GM19395 (cell line): ENCODE data around the gene AQP1.

Experiments used
- ATAC-seq: cut with Tn5 transposase; IDR thresholded peaks from one replicate; pipeline ENCODE4 v1.9.1; 2021; ENCODE audit warnings: mild to moderate bottlenecking, moderate library complexity; ENCODE audit not compliant: unreplicated experiment

The AQP1 gene

GRCh38 chr7:30911561-30911969, at the start of gene AQP1:
AQP1 (plus strand) TSS chr7:30911853; CDS start chr7:30911910, 57 bp downstream.
- no peak for ATAC-seq

DNA sequence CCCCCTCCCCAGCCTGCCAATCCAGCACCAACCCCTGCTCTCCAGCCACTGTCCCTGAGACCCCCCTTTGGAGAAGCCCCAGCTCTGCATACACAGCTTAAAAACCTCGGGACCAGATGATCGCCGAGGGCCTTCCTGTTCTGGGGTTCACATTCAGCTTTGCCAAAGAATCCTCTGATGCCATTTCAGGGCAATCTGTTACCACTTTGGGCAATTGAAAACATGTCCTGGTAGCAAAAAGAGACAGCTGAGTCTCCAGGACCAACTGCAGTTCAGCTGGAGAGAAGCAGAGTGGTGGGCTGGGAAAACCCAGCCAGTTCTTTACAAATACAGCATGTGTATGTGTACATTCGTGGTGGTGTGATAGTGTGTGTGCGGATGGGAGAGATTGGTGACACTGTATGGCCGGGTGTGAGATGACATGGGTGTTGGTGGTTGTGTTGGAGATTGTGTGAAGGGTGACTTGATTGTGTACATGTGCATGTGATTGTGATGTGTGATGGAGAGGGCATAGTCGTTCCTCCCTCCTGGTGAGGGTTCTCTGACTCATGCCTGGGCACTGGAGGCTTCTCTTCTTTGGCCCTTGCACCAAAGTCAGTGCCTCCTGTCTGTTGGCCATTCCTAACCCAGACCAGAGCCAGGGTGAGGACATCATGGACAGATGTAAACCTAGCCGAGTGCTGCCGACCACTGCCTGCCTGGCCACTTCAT, 48.5 kb upstream of the AQP1 start:
- no peak for ATAC-seq

GRCh38 chr7:30863706-30864035, 48.0 kb upstream of the AQP1 start:
- ATAC-seq, result no peak

DNA sequence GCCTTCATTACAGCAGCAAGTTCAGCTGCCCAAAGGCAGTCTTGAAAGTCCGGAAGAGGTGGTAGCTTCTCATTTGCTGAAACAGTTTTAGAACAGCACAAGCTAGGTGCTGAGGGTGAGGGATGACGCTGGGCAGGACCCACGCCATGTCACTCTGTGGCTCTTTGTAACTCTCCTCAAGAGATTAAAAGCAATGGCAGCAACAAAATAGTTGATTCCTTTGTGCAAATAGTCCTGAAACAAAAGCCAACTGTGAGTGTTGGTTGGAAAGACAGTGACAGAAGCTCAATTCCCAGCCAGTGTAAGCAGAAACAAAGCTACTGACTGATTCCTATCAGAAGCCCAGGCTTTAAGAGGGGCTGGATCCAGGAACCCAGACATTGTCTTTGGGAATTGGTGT, 47.6 kb upstream of the AQP1 start:
- ATAC-seq, result no peak

GRCh38 chr7:30865076-30865475, 46.6 kb upstream of the AQP1 start:
- no peak for ATAC-seq

- no peak for ATAC-seq
These were observed 45.8 kb upstream of the AQP1 start for GRCh38 chr7:30865821-30866220.

DNA sequence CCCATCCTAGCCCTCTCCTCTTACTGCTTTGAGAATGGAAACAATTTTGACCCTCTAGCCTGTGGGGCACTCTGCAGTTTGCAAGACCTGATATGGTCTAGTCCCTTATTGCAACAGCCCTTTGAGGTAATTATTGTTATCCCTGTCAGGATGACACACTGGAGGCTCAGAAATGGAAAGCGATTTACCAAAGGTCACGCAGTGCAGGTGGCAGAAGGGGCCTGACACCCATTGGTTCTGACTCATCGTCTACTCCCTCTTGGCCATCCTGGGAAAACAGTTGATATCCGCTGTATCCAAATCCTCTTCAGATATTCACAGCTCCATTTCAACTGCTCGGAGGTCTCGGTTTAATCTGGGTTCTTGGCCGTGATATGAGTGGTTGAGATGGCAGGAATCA, 44.7 kb upstream of the AQP1 start:
- no peak for ATAC-seq

DNA sequence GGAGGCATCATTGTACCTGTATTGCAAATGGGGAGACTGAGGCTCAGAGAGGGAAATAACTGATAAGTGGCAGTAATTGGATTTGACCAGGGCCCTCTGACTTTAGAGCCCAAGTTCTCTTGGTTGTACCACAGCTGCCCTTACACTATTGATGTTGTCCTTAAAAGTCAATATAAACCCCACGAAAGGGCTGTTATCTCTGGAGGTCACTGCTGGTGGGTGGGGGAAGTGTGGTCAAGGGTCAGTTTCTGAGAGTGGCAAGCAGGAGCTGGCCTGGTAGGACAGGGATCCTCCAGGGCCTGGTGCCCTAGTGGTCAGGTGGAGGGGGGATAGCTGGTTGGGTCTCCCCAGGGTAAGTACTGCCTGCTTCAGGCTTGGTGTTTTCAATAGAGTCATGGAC, 44.2 kb upstream of the AQP1 start:
- no peak for ATAC-seq

GRCh38 chr7:30869794-30870611, 41.6 kb upstream of the AQP1 start:
- ATAC-seq, result no peak

- no peak for ATAC-seq
These were observed 40.7 kb upstream of the AQP1 start for GRCh38 chr7:30870821-30871518.

DNA sequence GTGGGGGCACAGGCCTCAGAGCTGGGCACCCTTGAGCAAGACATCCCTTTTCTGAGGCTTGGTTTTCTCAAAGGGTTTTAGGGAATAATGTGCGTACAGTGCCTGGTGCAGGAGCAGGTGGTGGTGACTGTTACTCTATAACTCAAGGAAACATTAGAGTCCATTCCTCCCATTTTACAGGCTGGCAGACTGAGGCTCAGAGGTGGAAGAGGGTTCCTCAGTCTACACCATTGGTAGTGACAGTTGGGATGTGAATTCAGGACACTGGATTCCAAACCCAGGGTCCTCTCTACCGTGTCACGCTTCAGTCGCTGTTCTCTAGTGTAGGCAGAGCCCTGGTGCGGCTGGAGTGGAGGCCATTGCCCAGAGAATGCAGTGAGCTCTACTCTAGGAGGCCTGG, 40.0 kb upstream of the AQP1 start:
- no peak for ATAC-seq

DNA sequence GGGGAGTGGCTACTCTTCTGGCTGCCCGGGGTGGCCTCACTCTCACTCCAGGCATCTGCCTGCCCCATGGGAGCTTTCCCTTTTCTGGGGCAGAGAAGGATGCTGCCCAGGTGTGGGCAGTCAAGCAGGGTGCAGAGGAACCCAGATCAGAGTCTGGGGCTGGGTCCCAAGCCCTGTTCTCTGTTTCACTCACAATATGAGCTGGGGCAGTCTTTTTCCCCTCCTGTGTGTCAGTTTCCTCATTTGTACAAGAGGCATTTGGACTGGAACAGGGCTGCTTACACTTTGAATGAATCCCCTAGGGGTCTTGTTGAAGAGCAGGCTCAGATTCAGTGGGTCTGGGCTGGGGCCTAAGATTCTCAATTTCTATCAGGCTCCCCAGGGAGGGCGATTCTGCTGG, 38.4 kb upstream of the AQP1 start:
- no peak for ATAC-seq

GRCh38 chr7:30873656-30874055, 38.0 kb upstream of the AQP1 start:
- no peak for ATAC-seq

GRCh38 chr7:30874656-30875302, 36.9 kb upstream of the AQP1 start:
- ATAC-seq, result no peak

- no peak for ATAC-seq
These were observed 34.5 kb upstream of the AQP1 start for GRCh38 chr7:30877015-30877769.

DNA sequence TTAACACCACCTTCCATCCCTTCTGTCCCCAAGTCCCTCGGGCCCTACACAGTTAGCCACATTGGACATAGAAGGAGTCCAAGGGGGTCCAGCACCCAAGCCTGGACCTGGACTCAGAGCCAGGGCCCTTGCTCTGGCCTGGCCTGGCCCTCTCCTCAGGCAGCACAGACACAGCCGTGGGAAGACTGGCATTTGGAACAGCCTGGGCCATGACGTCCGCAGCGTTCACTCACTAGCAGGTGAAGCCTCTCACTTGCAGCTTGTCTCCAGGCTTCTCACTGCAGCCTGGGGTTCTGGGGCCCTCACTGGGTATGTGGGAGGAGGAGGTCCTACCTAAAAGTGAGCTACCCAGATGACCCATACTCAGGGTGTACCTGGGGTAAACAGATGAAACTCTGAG, 33.7 kb upstream of the AQP1 start:
- ATAC-seq, result no peak

- ATAC-seq, result no peak
These were observed 32.2 kb upstream of the AQP1 start for GRCh38 chr7:30879139-30880124.

DNA sequence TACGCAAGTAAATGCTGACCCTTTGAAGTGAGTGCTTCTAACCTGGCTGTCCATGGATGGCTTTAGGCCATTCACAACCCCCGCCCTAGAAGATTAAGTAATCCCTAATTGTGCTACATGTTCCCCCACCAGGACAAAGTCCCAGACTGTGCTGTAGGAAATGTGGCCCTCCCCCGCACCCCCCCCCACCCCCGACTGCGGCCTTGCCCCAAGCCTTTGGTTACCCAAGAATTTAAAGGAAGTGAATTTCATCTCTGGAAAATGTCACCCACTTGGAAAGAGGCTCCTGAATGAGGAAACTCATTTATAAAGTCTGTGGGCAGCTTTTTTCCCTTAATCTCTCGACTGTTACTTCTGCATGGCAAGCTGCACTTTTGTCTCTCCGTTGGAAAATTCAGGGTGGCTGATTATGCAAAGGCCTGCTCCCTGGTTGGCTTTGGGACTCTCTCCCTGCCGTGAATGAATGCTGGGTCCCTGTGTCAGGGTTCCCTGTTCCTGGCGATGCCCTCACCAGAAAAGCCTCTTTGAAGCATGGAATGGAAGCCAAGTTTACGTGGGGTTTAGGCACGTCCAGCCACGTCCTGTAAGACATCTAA, 31.4 kb upstream of the AQP1 start:
- ATAC-seq, result no peak

- no peak for ATAC-seq
These were observed 30.7 kb upstream of the AQP1 start for GRCh38 chr7:30880941-30881340.
